WTC11 (cell line): Measurements from ENCODE around the gene SERBP1.

Experiments used
- AR ChIP-seq: fragments of 250-450 bp; sonication (Bioruptor Pico); IDR thresholded peaks from 2 replicates; pipeline ENCODE4 v1.9.0; 2021; ENCODE audit warnings: mild to moderate bottlenecking
- ATF3 ChIP-seq: sonication (generic); formaldehyde crosslinking; conservative IDR thresholded peaks from 2 replicates; pipeline ENCODE4 v1.8.1; 2022; ENCODE audit warnings: mild to moderate bottlenecking, missing genetic modification reagents
- CTCF ChIP-seq: fragments of 200-600 bp; IDR thresholded peaks from 2 replicates; pipeline ENCODE4 v1.8.0; 2022; ENCODE audit warnings: antibody characterized with exemption
- ESRRA ChIP-seq: sonication (generic); formaldehyde crosslinking; IDR thresholded peaks from 2 replicates; pipeline ENCODE4 v1.8.1; 2022; ENCODE audit warnings: mild to moderate bottlenecking, missing genetic modification reagents, borderline replicate concordance
- ETV6 ChIP-seq: sonication (generic); formaldehyde crosslinking; IDR thresholded peaks from 2 replicates; pipeline ENCODE4 v1.8.1; 2022; ENCODE audit warnings: mild to moderate bottlenecking, missing genetic modification reagents
- HMGXB4 ChIP-seq: sonication (generic); formaldehyde crosslinking; IDR thresholded peaks from 2 replicates; pipeline ENCODE4 v1.8.1; 2023; ENCODE audit warnings: mild to moderate bottlenecking, moderate library complexity, missing genetic modification reagents
- IRF1 ChIP-seq: sonication (generic); formaldehyde crosslinking; IDR thresholded peaks from 2 replicates; pipeline ENCODE4 v1.8.0; 2023; ENCODE audit warnings: missing genetic modification reagents
- JUN ChIP-seq: sonication (generic); formaldehyde crosslinking; IDR thresholded peaks from 2 replicates; pipeline ENCODE4 v1.8.0; 2023; ENCODE audit warnings: mild to moderate bottlenecking, missing genetic modification reagents
- NFYB ChIP-seq: sonication (generic); formaldehyde crosslinking; conservative IDR thresholded peaks from 2 replicates; pipeline ENCODE4 v1.8.0; 2022; ENCODE audit warnings: low read depth, missing genetic modification reagents
- NR3C1 ChIP-seq: sonication (generic); formaldehyde crosslinking; conservative IDR thresholded peaks from 2 replicates; pipeline ENCODE4 v1.8.1; 2023; ENCODE audit warnings: low read depth, mild to moderate bottlenecking, missing genetic modification reagents
- PREB ChIP-seq: sonication (generic); formaldehyde crosslinking; IDR thresholded peaks from 2 replicates; pipeline ENCODE4 v1.8.1; 2022; ENCODE audit warnings: mild to moderate bottlenecking, missing genetic modification reagents, moderate library complexity, borderline replicate concordance
- TEAD4 ChIP-seq: sonication (generic); formaldehyde crosslinking; IDR thresholded peaks from 2 replicates; pipeline ENCODE4 v1.8.0; 2022; ENCODE audit warnings: mild to moderate bottlenecking, missing genetic modification reagents

- TF ChIP-seq CTCF, result no peak
- no peak for TF ChIP-seq ATF3 (CRISPR knock-in tag)
- TF ChIP-seq ESRRA, result no peak
- TF ChIP-seq TEAD4 (CRISPR knock-in tag), result no peak
- no peak for TF ChIP-seq NR3C1 (CRISPR knock-in tag)
- no peak for TF ChIP-seq AR (CRISPR knock-in tag)
- TF ChIP-seq PREB (CRISPR knock-in tag), result no peak
- TF ChIP-seq NFYB (CRISPR knock-in tag), result no peak
- TF ChIP-seq HMGXB4 (CRISPR knock-in tag), result no peak
- TF ChIP-seq ETV6 (CRISPR knock-in tag), result no peak
- no peak for TF ChIP-seq IRF1 (CRISPR knock-in tag)
- TF ChIP-seq JUN, result no peak
Observed at GRCh38 chr1:67479146-67479891, 49.1 kb upstream of the SERBP1 start.
